DOHH2 (cell line): ENCODE measurements around the gene TAMM41.

Source experiments
- EZH2phosphoT487 ChIP-seq: fragments of 200-600 bp; sonication (generic); IDR thresholded peaks from 2 replicates; pipeline ENCODE4 v1.6.1; 2017; ENCODE audit warnings: borderline replicate concordance, mild to moderate bottlenecking, antibody characterized with exemption, low read length, moderate library complexity, mixed read lengths
- TF ChIP-seq, protein P1 (sequence below): fragments of 200-600 bp; sonication (generic); IDR thresholded peaks from one replicate; pipeline ENCODE4 v1.5.1; 2014; ENCODE audit warnings: antibody characterized with exemption, mild to moderate bottlenecking, low read depth, low read length; ENCODE audit not compliant: poor library complexity, severe bottlenecking

DNA sequence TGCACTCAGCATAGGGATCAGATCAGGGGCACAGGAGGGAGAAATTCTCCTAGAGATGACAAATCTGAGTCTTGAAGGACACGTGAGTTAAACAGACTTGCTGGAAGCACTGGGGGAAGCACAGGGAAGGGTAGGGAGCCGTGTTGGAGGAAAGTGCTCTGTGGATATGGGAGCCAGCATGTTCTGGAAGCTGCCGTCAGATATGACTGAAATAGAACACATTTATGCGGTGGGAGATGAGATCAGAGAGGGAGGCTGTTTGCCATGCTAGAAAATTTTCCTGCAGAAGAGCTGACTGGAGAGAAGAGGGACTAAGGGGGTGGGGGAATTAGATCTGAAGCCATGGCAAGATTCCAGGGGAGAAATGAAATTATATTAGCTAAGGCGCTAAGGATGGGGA lies 1.8 kb downstream of the TAMM41 start:
- TF ChIP-seq, protein P1, sequence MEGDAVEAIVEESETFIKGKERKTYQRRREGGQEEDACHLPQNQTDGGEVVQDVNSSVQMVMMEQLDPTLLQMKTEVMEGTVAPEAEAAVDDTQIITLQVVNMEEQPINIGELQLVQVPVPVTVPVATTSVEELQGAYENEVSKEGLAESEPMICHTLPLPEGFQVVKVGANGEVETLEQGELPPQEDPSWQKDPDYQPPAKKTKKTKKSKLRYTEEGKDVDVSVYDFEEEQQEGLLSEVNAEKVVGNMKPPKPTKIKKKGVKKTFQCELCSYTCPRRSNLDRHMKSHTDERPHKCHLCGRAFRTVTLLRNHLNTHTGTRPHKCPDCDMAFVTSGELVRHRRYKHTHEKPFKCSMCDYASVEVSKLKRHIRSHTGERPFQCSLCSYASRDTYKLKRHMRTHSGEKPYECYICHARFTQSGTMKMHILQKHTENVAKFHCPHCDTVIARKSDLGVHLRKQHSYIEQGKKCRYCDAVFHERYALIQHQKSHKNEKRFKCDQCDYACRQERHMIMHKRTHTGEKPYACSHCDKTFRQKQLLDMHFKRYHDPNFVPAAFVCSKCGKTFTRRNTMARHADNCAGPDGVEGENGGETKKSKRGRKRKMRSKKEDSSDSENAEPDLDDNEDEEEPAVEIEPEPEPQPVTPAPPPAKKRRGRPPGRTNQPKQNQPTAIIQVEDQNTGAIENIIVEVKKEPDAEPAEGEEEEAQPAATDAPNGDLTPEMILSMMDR = no peak
- TF ChIP-seq EZH2phosphoT487 = no peak
